Head of caudate nucleus (tissue), 42 donors: ENCODE results near the gene ADSS1.
A peak's percentile ranks its signal among the peaks of the same experiment; 100 is the strongest.

Experiments used
- DNase-seq, 42 donors: peaks; one replicate each; pipeline versions ENCODE4 v3.0.0 to v3.0.0-alpha.2; 2020 to 2021; ENCODE audit warnings: mixed read lengths in 7 of 42
- intact Hi-C: fragments of 100-400 bp; cut with DNase I; formaldehyde crosslinking; loops from one replicate; pipeline ENCODE4 v1.15.0; 2022

ADSS1 gene

DNA sequence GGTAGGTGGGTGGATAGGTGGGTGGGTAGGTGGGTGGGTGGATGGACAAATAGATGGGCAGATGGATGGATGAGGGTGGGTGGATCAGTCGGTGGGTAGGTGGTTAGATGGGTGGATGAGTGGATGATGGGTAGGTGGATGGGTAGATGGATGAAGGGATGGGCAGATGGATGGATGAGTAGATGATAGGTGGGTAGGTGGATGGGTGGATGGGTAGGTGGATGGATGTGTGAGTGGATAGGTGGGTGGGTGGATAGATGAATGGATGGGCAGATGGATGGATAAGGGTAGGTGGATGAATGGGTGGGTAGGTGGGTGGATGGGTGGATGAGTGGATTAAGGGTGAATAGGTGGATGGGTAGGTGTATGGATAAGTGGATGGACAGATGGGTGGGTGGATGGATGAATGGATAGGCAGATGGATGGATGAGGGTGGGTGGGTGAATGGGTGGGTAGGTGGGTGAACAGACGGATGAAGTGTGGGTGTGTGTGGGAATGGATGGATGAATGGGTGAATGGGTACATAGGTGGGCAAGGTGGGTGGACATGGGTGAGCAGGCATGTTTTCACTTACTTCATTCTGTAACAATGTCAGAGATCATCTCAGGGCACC, 37.9 kb upstream of the ADSS1 start:
- intact Hi-C loops: no loop called here

DNA sequence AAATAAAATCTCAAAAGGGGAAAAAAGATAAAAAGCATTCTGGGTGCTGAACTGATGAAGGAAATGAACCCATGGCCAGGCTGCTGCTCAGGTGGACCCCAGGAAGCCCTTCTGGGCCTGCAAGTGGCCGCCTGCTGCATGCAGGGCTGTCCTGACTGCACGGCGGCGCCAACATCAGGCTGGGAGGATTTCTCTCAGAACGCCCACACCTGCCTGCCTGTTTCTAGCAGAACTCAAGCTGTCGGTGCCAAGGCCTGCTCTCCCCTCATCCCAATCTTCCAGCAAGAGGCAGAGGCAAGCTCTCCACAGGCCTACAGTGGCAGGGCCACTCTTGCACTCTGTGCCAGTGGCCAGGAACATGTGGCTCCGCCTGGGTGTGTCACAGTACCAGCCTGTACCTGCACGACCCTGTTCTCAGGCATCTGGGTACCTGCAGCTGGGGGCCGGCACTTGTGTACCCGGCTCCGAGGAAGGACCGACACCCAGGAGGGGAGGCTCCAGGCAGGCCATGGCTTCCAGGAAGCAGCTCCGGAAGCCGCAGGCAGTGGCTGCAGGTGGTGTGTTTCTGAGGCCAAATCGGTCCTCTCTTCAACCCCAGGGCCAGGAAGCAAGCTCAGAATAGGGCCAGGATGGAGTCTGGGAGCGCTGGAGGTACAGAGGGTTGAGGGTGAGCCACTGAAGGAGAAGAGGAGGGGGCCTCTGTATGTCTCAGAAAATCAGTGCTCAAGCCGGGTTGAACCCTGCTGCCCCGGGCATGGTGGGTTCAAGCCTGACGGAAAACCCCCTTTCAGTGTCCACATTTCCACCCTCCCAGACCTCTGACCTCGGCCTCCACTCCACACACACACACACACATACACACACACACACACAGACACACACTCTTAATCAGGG, 37.2 kb upstream of the ADSS1 start:
- intact Hi-C loops: no loop called here
- DNase-seq: peak in 34 of 42 donors; percentile 38 to 91 (median 70)

More for the DNA sequence above, 37.9 kb upstream of the ADSS1 start:
- peak in 1 of 42 donors; percentile 5 for DNase-seq

DNA sequence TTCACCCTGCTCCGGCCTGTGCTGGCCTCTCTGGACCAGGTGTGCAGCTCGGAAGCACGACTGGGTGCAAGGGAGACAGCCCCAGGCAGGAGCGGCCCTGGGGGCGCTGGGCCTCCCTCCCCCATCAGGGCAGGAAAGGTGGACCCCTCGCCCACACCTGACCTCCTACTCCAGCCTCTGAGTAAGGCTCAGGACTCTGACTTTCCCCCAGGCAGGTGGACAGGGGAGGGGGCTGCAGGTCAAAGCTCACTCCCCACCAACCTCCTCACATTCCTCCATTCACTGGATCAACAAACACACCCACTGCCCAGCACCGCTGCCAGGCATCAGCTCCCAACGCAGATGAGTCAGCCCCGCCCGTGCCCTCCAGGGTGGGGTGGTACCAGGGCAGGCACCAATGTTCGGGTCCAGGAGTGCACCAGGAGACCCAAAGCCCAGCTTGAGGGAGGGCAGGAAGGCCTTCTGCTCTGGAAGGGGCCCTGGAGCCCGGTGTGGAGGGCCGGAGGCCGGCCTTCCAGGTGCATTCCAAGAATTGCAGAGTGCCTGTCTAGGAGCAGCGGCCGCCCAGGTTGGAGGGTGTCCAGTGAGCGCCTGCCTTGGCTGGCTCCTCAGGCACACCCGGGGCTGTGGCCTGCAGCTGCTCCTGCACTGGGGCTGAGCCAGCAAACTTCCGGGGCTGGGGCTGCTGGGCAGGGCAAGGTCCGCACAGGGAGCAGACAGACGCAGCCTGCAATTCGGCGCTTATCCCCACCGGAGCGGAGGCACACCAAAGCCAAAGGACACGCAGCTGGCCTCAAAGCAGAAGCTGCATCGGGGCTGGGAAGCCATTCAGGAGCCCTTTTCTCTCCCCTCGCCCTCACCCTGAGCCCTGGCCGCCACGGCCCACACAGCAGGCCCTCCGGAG, 36.2 kb upstream of the ADSS1 start:
- intact Hi-C loops: no loop called here
- peak in 35 of 42 donors; percentile 47 to 87 (median 65) for DNase-seq

DNA sequence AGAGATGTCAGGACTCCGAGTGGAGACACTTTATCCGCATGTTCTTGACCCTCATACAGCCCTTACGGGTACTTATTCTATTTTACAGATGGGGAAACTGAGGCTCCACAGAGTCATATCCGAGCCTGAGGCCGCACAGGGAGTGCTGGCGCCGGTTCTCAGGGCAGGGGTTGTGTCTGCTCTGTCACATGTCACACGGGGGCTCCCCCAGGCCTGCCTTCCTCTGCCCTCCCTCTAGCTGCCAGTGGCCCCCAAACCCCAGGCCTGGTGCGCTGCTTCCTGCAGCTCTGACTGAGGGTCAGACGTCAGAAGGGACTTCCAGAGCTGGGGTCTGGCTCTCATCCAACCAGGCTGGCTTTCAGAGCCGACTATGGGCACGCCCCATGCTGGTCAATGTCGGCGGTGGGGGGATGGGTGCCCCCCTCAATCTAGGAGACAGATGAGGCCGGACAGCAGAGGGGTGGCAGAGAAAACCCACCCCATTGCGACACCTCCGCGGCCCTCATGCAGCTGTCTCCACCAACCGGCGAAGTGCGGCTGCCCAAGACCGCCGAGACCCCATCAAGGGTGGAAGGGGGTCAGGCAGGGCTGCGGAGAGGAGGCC, 35.4 kb upstream of the ADSS1 start:
- DNase-seq: peak in 8 of 42 donors; percentile 14 to 50 (median 40)
- intact Hi-C loops: no loop called here

DNA sequence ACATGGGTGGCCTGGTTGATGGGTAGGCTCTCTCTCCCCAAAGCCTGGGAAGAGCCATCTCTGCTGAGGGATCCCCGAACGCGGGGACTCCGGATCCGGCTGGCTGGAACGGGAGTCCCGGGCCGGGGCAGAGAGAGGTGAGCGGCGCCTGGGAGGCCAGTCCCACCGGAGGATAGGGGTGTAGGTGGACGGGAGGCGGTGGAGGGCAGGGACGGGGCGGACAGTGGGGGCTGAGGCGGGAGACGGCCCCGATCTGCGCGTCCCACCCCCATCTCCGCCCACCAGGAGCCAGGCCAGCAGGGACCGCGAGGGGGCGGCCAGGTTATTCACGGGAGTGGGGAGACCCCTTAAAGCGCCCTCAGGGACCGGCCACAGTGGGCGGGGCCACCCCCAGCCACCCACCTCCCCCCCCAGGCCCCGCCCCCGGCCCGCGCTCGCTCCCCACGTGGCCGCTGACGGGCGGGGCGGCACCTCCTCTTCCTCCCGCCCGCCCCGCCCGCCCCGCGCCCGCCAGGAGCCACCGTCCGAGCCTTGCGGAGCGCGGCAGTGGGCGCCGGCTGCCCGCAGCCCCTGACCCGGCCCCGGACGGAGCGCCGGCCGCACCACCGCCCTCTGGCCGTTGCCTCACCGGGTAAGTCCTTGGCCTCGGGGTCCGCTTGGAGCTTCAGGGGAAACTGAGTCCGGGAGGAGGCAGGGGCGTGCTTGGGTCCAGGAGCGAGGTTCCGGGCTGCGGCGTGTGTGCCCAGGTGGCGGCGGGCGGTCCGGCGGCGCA, 34.7 kb upstream of the ADSS1 start, which contains the start of gene INF2:
TSS of gene INF2 (plus strand) at position 510 of the 772 bp plus-strand sequence. CDS start 11,748 bp downstream, outside the sequence.
- DNase-seq: peak in 33 of 42 donors; percentile 53 to 87 (median 72)
- intact Hi-C loops: no loop called here

DNA sequence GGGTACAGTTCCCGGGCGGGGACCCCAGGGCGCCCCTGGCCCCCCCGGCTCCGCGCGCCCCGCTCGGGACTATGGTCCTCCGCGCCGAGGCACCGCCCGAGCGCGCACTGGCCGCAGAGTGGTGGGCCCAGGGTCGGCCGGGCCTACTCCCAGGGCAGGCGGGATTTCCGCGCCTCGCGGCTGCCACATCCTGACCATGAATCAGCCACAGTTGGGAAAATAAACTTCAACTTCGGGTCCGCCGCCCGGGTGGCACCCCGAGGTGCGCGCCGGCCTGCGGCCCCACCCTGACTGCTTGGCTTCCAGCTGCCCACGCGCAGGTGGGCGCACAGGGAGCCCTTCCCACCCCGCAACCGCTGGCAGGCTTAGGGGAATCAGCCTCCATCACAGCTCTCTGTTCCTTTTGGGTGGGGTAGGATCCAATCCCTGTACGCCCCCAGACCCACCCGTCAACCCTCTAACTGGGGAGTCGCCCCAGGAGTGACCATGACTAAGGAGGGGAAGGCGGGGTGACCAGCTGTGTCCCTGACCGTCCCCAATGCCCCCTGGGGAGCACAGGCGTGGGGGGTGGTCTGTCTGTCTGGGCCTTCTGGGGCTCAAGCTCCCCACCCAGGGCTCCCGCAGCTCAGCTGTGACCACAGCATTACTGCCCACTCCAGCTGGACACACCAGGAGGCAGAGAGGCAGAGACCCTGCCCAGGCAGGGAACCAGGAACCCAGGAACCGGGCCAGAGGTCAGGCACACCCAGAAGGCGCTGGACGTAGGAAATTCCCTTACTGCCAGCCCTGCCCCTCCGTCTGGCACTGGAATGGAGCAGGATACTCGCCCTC, 33.9 kb upstream of the ADSS1 start:
- peak in 7 of 42 donors; percentile 15 to 58 (median 46) for DNase-seq
- intact Hi-C loops: no loop called here

DNA sequence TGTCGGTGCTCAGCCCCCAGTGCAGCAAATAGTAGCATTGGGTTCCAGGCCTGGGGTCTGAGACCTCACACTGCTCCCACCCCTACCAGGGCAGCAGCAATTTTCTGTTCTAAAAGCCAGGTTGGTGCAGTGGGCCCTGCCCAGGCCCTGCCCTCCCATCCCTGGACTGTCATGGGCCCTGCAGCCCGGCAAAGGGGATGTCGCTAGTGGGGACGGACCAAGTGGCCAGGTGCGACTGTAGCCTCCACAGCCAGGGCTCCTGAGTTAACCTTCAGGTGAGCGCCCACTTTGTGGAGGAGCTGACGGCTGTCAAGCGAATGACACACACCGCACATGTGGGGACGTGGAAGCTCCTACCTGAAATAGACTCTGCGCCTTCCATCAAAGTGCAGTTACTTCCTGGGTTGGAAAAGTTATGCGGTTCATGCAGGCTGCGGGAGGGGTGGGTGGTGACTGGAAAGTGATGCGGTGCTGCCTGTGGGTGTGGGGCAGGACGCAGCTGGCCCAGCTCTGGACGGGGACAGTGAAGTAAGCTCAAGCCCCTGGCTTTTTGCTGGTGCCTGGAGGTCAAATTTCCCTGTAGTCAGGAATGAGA, 33.1 kb upstream of the ADSS1 start:
- intact Hi-C loops: no loop called here
- peak in 31 of 42 donors; percentile 13 to 91 (median 70) for DNase-seq

DNA sequence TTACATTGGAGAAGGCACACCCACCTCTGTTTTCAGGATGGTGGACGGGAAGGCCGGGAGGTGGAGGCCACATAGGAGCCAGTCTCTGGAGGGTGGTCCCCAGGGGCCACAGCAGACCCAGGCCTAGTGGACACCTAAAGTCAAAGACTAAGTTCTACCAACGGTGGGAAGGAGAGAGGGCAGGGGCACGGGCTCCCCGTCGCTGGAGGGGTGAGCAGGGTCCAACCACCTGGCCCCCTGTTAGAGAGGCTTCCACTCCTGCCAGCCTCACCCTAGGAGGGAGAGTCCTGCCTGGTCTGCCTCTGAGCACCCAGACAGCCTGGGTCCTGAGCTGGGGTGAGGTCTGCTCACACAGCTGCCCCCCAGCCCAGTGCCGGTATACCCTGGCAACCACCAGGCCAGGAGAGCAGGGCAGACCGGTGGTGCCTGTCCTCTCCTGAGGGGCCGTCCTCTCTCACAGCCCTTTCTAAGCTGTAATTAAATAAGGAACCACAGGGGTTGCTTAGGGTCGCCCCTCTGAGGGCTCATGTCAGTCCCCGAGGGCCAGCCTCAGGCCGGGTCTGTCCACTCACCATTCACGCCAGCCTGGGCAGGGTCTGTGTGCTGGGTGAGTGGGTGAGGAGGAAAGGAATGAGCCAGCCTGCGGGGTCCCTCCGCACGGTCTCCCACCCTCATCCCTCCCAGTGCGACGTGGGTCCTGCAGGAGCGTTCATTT, 32.3 kb upstream of the ADSS1 start:
- intact Hi-C loops: no loop called here
- DNase-seq: peak in 2 of 42 donors; percentile 4 to 30

DNA sequence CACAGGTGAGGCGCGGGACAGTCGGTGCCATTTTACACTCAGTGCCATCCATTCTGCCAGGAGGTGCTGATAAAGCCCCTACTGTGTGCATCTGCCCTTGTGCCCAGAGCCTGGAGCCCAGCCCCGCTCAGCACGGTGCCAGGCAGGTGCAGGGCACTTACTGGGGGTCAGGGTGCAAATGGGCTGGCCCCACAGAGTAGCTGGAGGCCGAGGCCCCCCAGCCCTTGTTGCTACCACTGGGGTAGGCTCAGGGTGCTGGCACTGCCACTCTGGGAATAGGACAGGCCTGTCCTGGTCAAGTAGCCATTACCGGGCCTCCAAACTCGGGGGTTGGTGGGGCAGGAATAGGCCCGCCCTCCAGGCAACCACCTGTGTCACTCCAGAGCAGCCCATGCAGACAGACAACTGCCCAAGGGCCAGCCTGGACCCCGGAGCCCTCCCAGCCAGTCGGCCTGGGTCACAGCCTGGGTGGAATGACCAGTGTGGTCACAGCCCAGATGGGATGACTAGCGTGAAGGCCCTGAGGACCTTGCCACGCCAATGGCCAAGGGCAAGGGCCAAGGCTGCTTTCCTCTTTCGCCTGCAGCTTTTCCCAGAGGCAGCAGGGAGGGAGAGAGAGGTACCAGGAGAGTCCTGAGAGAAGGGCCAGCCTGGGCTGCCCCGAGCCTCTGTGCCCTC, 31.6 kb upstream of the ADSS1 start:
- DNase-seq: peak in 2 of 42 donors; percentile 8 to 30
- intact Hi-C loops: no loop called here

DNA sequence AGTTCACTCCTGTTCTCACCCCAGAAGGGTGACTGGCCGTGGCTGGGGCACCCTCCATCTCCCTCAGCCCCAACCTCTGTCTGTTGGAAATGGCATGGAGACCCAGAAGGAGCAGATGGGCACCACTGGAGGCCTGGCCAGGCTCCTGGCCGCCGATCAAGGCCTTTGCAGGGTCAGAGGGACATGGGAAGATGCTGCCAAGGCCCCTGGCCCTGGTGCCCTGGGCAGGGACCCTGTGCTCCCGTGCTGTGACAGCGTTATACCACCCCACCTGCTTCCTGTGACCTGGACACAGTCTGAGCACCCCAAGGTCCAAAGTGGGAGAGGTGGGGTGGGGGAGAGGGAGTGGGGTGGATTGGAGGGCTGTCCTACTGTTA, 31.1 kb upstream of the ADSS1 start:
- DNase-seq: peak in 1 of 42 donors; percentile 30
- intact Hi-C loops: no loop called here

DNA sequence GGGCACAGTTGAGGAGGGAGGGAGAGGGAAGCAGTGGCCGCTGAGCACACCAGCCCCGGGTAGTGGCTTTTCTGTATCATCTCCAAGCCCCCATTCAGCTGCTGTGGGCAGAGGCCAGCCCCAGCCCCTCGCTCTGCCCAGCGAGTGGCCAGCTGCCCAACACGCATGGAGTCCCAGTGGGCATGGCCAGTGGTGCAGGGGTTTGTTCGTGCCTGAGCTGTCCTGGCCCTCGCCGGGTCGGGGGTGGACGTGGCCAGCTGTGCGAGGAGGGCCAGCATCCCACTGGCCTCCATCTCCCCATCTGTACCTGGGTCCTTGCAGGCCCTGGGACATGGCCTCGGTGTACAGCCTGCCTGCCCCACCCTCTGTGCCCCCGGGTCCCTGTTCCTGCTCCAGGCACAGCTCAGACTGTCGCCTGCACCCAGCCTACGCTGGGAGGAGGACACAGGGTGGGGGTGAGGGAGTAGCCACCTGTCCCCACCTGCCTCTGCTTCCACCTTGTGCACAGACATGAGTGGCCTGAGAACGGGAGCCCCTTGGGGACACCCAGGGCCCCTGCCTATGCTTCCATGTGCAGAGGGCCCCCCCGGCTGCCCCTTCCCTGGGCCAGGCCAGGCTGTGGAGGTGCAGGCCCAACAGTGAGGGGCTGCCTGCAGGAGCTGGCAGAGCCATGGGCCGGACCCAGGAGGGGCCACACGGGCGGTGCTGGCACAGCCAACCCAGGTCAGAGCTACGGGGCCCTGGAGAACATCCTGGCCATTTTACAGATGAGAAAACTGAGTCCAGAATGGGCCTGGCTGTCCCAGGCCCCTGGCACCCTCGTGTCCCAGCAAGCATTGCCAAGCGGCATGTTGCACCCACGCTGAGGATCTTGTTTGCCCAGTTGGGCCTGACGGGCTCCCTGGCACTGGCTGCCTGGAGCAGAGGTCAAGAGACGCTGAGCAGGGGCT, 30.3 kb upstream of the ADSS1 start:
- intact Hi-C loops: no loop called here
- peak in 26 of 42 donors; percentile 33 to 82 (median 65) for DNase-seq

DNA sequence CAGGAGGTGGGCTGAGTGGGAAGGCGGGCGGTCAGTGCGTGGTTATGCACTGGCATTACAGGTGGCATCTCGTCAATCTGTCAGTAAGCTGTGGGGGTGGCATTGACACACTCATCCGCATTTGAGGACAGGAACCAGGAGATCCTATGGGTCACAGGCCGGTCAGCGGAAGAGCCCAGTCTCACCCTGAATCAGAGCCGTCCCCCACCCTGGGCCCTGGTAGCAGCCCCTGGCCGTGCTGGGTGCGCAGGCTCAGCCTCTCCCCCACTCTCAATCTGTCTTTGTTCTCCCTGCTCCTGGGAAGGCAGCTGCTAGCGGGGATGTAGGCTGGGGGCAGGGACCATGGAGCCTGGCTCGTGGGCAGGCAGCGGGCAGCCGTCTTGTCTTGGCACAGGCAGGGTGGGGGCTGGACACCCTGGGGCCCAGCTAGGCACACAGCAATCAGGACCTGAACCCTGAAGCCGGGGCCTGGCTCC, 29.5 kb upstream of the ADSS1 start:
- DNase-seq: peak; percentile 77 to 95 (median 89)
- intact Hi-C loops: no loop called here

DNA sequence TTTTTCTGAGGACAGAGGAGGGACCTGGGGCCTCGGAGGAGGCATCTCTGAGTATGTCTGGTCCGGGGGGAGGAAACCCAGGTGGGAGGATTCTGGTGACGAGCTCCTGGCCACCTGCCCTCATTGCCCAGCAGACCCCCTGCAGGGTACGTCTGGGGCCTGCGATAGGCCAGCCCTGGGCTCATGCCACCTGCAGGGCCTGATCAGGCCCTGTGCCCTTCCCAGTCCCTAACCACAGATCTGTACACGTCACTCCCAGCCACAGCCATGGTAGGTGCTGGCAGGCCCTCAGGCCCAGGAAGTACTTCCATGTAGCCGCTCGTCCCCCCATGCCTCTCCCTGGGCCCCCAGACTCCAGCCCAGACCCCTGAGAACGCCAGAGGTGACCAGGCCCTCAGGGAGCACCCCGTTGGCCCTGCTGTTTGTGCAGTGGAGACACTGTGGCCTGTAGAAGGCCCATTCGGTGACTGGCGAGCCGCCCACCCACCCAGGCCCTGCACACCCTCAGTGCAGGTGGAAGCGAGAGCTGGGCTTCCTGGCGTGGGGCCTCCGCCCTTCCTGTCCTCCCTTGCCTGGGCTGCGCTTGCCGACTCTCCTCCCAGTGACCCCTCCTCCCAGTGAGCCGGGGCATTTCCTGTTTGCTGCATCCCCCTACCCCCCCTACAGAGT, 28.9 kb upstream of the ADSS1 start:
- no peak for DNase-seq
- intact Hi-C loops: no loop called here

DNA sequence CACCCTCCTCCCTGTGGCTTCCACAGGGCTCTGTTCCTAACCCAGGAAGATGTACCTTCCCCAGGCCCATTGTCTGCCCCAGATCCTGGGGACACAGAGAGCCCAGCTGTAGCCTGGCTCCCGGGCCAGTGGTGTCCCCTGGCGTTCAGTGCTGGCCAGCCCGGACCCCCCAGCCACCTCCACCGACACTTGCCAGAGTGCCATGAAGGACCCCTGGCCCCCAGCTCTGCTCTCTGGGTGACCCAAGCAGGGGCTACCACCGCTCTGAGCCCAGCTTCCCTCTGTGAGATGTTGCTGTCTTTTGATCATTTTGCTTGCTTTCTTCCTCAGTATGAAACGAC, 28.4 kb upstream of the ADSS1 start:
- intact Hi-C loops: no loop called here
- peak in 2 of 42 donors; percentile 57 to 69 for DNase-seq
